ENCODE results near the gene NDN.
A peak's percentile ranks its signal among the peaks of the same experiment; 100 is the strongest.

DNA sequence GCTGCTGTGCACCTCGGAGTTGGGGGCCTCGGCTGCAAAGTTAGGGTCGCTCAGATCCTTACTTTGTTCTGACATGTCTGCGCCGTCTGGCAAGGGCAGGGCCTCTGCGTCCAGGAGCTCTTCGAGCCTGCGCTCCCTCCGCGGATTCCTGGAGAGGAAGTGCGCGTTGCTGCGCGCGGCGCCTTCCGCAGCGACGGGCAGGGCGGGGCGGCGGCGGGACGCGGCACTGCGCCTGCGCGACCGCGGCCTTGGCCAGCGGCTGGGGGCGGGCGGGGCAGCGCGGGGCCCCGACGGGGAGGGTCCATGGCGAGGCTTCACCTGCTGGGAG lies at the start of gene NDN:
- TF ChIP-seq, protein P1, sequence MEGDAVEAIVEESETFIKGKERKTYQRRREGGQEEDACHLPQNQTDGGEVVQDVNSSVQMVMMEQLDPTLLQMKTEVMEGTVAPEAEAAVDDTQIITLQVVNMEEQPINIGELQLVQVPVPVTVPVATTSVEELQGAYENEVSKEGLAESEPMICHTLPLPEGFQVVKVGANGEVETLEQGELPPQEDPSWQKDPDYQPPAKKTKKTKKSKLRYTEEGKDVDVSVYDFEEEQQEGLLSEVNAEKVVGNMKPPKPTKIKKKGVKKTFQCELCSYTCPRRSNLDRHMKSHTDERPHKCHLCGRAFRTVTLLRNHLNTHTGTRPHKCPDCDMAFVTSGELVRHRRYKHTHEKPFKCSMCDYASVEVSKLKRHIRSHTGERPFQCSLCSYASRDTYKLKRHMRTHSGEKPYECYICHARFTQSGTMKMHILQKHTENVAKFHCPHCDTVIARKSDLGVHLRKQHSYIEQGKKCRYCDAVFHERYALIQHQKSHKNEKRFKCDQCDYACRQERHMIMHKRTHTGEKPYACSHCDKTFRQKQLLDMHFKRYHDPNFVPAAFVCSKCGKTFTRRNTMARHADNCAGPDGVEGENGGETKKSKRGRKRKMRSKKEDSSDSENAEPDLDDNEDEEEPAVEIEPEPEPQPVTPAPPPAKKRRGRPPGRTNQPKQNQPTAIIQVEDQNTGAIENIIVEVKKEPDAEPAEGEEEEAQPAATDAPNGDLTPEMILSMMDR (IDR thresholded peaks at IDR 0.05; ENCODE audit: insufficient read depth, low read length) = no peak
- no peak for TF ChIP-seq POLR2AphosphoS5 (IDR thresholded peaks at IDR 0.05; ENCODE audit: low read depth)
- TF ChIP-seq GABPA (IDR thresholded peaks at IDR 0.05; ENCODE audit: low read depth) = no peak
- TF ChIP-seq, protein P2, sequence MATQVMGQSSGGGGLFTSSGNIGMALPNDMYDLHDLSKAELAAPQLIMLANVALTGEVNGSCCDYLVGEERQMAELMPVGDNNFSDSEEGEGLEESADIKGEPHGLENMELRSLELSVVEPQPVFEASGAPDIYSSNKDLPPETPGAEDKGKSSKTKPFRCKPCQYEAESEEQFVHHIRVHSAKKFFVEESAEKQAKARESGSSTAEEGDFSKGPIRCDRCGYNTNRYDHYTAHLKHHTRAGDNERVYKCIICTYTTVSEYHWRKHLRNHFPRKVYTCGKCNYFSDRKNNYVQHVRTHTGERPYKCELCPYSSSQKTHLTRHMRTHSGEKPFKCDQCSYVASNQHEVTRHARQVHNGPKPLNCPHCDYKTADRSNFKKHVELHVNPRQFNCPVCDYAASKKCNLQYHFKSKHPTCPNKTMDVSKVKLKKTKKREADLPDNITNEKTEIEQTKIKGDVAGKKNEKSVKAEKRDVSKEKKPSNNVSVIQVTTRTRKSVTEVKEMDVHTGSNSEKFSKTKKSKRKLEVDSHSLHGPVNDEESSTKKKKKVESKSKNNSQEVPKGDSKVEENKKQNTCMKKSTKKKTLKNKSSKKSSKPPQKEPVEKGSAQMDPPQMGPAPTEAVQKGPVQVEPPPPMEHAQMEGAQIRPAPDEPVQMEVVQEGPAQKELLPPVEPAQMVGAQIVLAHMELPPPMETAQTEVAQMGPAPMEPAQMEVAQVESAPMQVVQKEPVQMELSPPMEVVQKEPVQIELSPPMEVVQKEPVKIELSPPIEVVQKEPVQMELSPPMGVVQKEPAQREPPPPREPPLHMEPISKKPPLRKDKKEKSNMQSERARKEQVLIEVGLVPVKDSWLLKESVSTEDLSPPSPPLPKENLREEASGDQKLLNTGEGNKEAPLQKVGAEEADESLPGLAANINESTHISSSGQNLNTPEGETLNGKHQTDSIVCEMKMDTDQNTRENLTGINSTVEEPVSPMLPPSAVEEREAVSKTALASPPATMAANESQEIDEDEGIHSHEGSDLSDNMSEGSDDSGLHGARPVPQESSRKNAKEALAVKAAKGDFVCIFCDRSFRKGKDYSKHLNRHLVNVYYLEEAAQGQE (IDR thresholded peaks at IDR 0.05; ENCODE audit: insufficient replicate concordance, low read depth) = no peak
- TF ChIP-seq SPI1 (IDR thresholded peaks at IDR 0.05; ENCODE audit: borderline replicate concordance, low read depth) = peak; percentile 7; the same call in 1 of the 2 replicates
